Astrocyte (in vitro differentiated cells and primary cell): ENCODE results near the gene CRYBG1.

Experiments used
- CTCF ChIP-seq: IDR thresholded peaks from 2 replicates; pipeline ENCODE4 v1.5.1; 2011; ENCODE audit warnings: low read depth, mild to moderate bottlenecking, inconsistent platforms, low read length, moderate library complexity; ENCODE audit not compliant: insufficient read depth
- EZH2 ChIP-seq: IDR thresholded peaks from 2 replicates; pipeline ENCODE4 v1.6.1; 2012; ENCODE audit warnings: mild to moderate bottlenecking, low read length, inconsistent platforms; ENCODE audit not compliant: insufficient read depth

DNA sequence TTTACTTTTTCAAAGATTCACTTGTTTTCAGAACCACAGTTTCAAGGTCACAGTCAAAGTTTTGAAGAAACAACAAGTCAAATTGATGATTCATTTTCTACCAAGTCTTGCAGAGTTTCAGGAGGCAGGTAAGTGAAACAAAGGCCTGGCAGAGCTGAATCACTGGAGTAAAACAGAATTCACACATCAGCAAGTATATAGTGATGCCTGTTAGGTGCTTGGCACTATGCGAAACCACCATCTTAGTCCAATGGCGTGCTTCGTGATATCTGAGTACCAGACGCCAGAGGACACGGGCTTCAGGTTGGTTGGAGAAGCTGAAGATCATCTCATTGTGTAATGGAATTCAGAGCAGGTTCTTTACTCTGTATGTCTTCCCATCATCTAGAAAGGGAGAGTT is 192.9 kb downstream of the CRYBG1 start:
- TF ChIP-seq CTCF = no peak
- no peak for TF ChIP-seq EZH2
